ENCODE results near the gene TACR1. TPM values are rescaled to one million over a fixed set of nuclear protein-coding genes. Genes with fewer than 3 reads are reported as not detected.

Gene TACR1
- polyA plus RNA-seq, 2 donors, result 0.35 to 0.72 TPM

- no peaks in the 10 kb centered on the region for H3K4me1 ChIP-seq (ENCODE audit: control insufficient read depth in 2 of 2, insufficient read depth in 2 of 2, low read length in 1 of 2)
- H3K27me3 ChIP-seq (ENCODE audit: control insufficient read depth in 1 of 2, insufficient read depth in 2 of 2, low read length in 2 of 2), result no peaks in the 10 kb centered on the region
- 92 to 94% methylated on average over 11 of the region's 11 CpGs for WGBS, 2 donors
- no peaks in the 10 kb centered on the region for H3K9me3 ChIP-seq (ENCODE audit: control insufficient read depth in 2 of 2, insufficient read depth in 1 of 2, low read depth in 1 of 2, low read length in 1 of 2)
- no peak overlapping the region for H3K27ac ChIP-seq (ENCODE audit: low read depth in 2 of 2, low read length in 1 of 2)
- H3K36me3 ChIP-seq (ENCODE audit: control insufficient read depth in 2 of 2, insufficient read depth in 2 of 2, low read length in 1 of 2), result no peaks in the 10 kb centered on the region
- H3K4me3 ChIP-seq (ENCODE audit: low read depth in 1 of 2, low read length in 2 of 2), result no peak overlapping the region
These were observed 178.8 kb downstream of the TACR1 start for GRCh38 chr2:75020476-75020875.

- Histone ChIP-seq H3K36me3 (ENCODE audit: control insufficient read depth in 2 of 2, insufficient read depth in 2 of 2, low read length in 1 of 2) (no peaks in the 10 kb centered on the region), H3K4me3 (ENCODE audit: low read depth in 1 of 2, low read length in 2 of 2) (no peak overlapping the region), H3K27ac (ENCODE audit: low read depth in 2 of 2, low read length in 1 of 2) (no peak overlapping the region), H3K9me3 (ENCODE audit: control insufficient read depth in 2 of 2, insufficient read depth in 1 of 2, low read depth in 1 of 2, low read length in 1 of 2) (no peaks in the 10 kb centered on the region), H3K4me1 (ENCODE audit: control insufficient read depth in 2 of 2, insufficient read depth in 2 of 2, low read length in 1 of 2) (no peaks in the 10 kb centered on the region), H3K27me3 (ENCODE audit: control insufficient read depth in 1 of 2, insufficient read depth in 2 of 2, low read length in 2 of 2) (no peaks in the 10 kb centered on the region)
- WGBS, 2 donors, result 71 to 75% methylated on average over 2 of the region's 2 CpGs
These were observed 179.5 kb downstream of the TACR1 start for GRCh38 chr2:75019790-75020189.

- Histone ChIP-seq H3K4me3 (ENCODE audit: low read depth in 1 of 2, low read length in 2 of 2) (no peak overlapping the region), H3K27me3 (ENCODE audit: control insufficient read depth in 1 of 2, insufficient read depth in 2 of 2, low read length in 2 of 2) (no peaks in the 10 kb centered on the region), H3K4me1 (ENCODE audit: control insufficient read depth in 2 of 2, insufficient read depth in 2 of 2, low read length in 1 of 2) (no peaks in the 10 kb centered on the region), H3K36me3 (ENCODE audit: control insufficient read depth in 2 of 2, insufficient read depth in 2 of 2, low read length in 1 of 2) (no peaks in the 10 kb centered on the region), H3K9me3 (ENCODE audit: control insufficient read depth in 2 of 2, insufficient read depth in 1 of 2, low read depth in 1 of 2, low read length in 1 of 2) (no peaks in the 10 kb centered on the region), H3K27ac (ENCODE audit: low read depth in 2 of 2, low read length in 1 of 2) (no peak overlapping the region)
- 87 to 88% methylated on average over 2 of the region's 2 CpGs for WGBS, 2 donors
These were observed 181.2 kb downstream of the TACR1 start for GRCh38 chr2:75018162-75018561.

- Histone ChIP-seq H3K4me3 (ENCODE audit: low read depth in 1 of 2, low read length in 2 of 2) (no peak overlapping the region), H3K4me1 (ENCODE audit: control insufficient read depth in 2 of 2, insufficient read depth in 2 of 2, low read length in 1 of 2) (no peaks in the 10 kb centered on the region), H3K36me3 (ENCODE audit: control insufficient read depth in 2 of 2, insufficient read depth in 2 of 2, low read length in 1 of 2) (peaks cover 0 to 3% of the 10 kb centered on the region in 2 donors), H3K27me3 (ENCODE audit: control insufficient read depth in 1 of 2, insufficient read depth in 2 of 2, low read length in 2 of 2) (no peaks in the 10 kb centered on the region), H3K9me3 (ENCODE audit: control insufficient read depth in 2 of 2, insufficient read depth in 1 of 2, low read depth in 1 of 2, low read length in 1 of 2) (no peaks in the 10 kb centered on the region), H3K27ac (ENCODE audit: low read depth in 2 of 2, low read length in 1 of 2) (no peak overlapping the region)
- 83 to 84% methylated on average over 8 of the region's 8 CpGs for WGBS, 2 donors
These were observed 187.2 kb downstream of the TACR1 start for GRCh38 chr2:75012080-75012479.

- WGBS, 2 donors, result 93 to 94% methylated on average over 1 of the region's 1 CpG
- Histone ChIP-seq H3K4me1 (ENCODE audit: control insufficient read depth in 2 of 2, insufficient read depth in 2 of 2, low read length in 1 of 2) (no peaks in the 10 kb centered on the region), H3K36me3 (ENCODE audit: control insufficient read depth in 2 of 2, insufficient read depth in 2 of 2, low read length in 1 of 2) (peaks cover 0 to 3% of the 10 kb centered on the region in 2 donors), H3K4me3 (ENCODE audit: low read depth in 1 of 2, low read length in 2 of 2) (no peak overlapping the region), H3K27ac (ENCODE audit: low read depth in 2 of 2, low read length in 1 of 2) (no peak overlapping the region), H3K9me3 (ENCODE audit: control insufficient read depth in 2 of 2, insufficient read depth in 1 of 2, low read depth in 1 of 2, low read length in 1 of 2) (no peaks in the 10 kb centered on the region), H3K27me3 (ENCODE audit: control insufficient read depth in 1 of 2, insufficient read depth in 2 of 2, low read length in 2 of 2) (no peaks in the 10 kb centered on the region)
These were observed 188.7 kb downstream of the TACR1 start for GRCh38 chr2:75010571-75010970.

GRCh38 chr2:75007819-75008218 lies 191.5 kb downstream of the TACR1 start:
- peaks cover 0 to 3% of the 10 kb centered on the region in 2 donors for H3K36me3 ChIP-seq (ENCODE audit: control insufficient read depth in 2 of 2, insufficient read depth in 2 of 2, low read length in 1 of 2)
- no peaks in the 10 kb centered on the region for H3K27me3 ChIP-seq (ENCODE audit: control insufficient read depth in 1 of 2, insufficient read depth in 2 of 2, low read length in 2 of 2)
- no peak overlapping the region for H3K27ac ChIP-seq (ENCODE audit: low read depth in 2 of 2, low read length in 1 of 2)
- no peaks in the 10 kb centered on the region for H3K4me1 ChIP-seq (ENCODE audit: control insufficient read depth in 2 of 2, insufficient read depth in 2 of 2, low read length in 1 of 2)
- H3K4me3 ChIP-seq (ENCODE audit: low read depth in 1 of 2, low read length in 2 of 2), result no peak overlapping the region
- 93 to 96% methylated on average over 4 of the region's 4 CpGs for WGBS, 2 donors
- H3K9me3 ChIP-seq (ENCODE audit: control insufficient read depth in 2 of 2, insufficient read depth in 1 of 2, low read depth in 1 of 2, low read length in 1 of 2), result no peaks in the 10 kb centered on the region

GRCh38 chr2:75007061-75007460 lies 192.3 kb downstream of the TACR1 start:
- Histone ChIP-seq H3K27me3 (ENCODE audit: control insufficient read depth in 1 of 2, insufficient read depth in 2 of 2, low read length in 2 of 2) (no peaks in the 10 kb centered on the region), H3K9me3 (ENCODE audit: control insufficient read depth in 2 of 2, insufficient read depth in 1 of 2, low read depth in 1 of 2, low read length in 1 of 2) (no peaks in the 10 kb centered on the region), H3K4me1 (ENCODE audit: control insufficient read depth in 2 of 2, insufficient read depth in 2 of 2, low read length in 1 of 2) (no peaks in the 10 kb centered on the region), H3K27ac (ENCODE audit: low read depth in 2 of 2, low read length in 1 of 2) (no peak overlapping the region), H3K36me3 (ENCODE audit: control insufficient read depth in 2 of 2, insufficient read depth in 2 of 2, low read length in 1 of 2) (peaks cover 0 to 3% of the 10 kb centered on the region in 2 donors), H3K4me3 (ENCODE audit: low read depth in 1 of 2, low read length in 2 of 2) (no peak overlapping the region)
- 97 to 98% methylated on average over 4 of the region's 4 CpGs for WGBS, 2 donors

- no peaks in the 10 kb centered on the region for H3K27me3 ChIP-seq (ENCODE audit: control insufficient read depth in 1 of 2, insufficient read depth in 2 of 2, low read length in 2 of 2)
- H3K4me1 ChIP-seq (ENCODE audit: control insufficient read depth in 2 of 2, insufficient read depth in 2 of 2, low read length in 1 of 2), result no peaks in the 10 kb centered on the region
- no peaks in the 10 kb centered on the region for H3K9me3 ChIP-seq (ENCODE audit: control insufficient read depth in 2 of 2, insufficient read depth in 1 of 2, low read depth in 1 of 2, low read length in 1 of 2)
- no peak overlapping the region for H3K27ac ChIP-seq (ENCODE audit: low read depth in 2 of 2, low read length in 1 of 2)
- no peak overlapping the region for H3K4me3 ChIP-seq (ENCODE audit: low read depth in 1 of 2, low read length in 2 of 2)
- H3K36me3 ChIP-seq (ENCODE audit: control insufficient read depth in 2 of 2, insufficient read depth in 2 of 2, low read length in 1 of 2), result peaks cover 0 to 3% of the 10 kb centered on the region in 2 donors
These were observed 193.3 kb downstream of the TACR1 start for GRCh38 chr2:75006041-75006440.

GRCh38 chr2:75003773-75004172 lies 195.5 kb downstream of the TACR1 start:
- WGBS, 2 donors, result 67 to 74% methylated on average over 2 of the region's 2 CpGs
- Histone ChIP-seq H3K9me3 (ENCODE audit: control insufficient read depth in 2 of 2, insufficient read depth in 1 of 2, low read depth in 1 of 2, low read length in 1 of 2) (peaks cover 0 to 2% of the 10 kb centered on the region in 2 donors), H3K4me3 (ENCODE audit: low read depth in 1 of 2, low read length in 2 of 2) (no peak overlapping the region), H3K27ac (ENCODE audit: low read depth in 2 of 2, low read length in 1 of 2) (no peak overlapping the region), H3K4me1 (ENCODE audit: control insufficient read depth in 2 of 2, insufficient read depth in 2 of 2, low read length in 1 of 2) (no peaks in the 10 kb centered on the region), H3K27me3 (ENCODE audit: control insufficient read depth in 1 of 2, insufficient read depth in 2 of 2, low read length in 2 of 2) (no peaks in the 10 kb centered on the region), H3K36me3 (ENCODE audit: control insufficient read depth in 2 of 2, insufficient read depth in 2 of 2, low read length in 1 of 2) (peaks cover 0 to 3% of the 10 kb centered on the region in 2 donors)

- 62 to 69% methylated on average over 2 of the region's 2 CpGs for WGBS, 2 donors
- H3K9me3 ChIP-seq (ENCODE audit: control insufficient read depth in 2 of 2, insufficient read depth in 1 of 2, low read depth in 1 of 2, low read length in 1 of 2), result peaks cover 0 to 2% of the 10 kb centered on the region in 2 donors
- no peaks in the 10 kb centered on the region for H3K4me1 ChIP-seq (ENCODE audit: control insufficient read depth in 2 of 2, insufficient read depth in 2 of 2, low read length in 1 of 2)
- H3K27me3 ChIP-seq (ENCODE audit: control insufficient read depth in 1 of 2, insufficient read depth in 2 of 2, low read length in 2 of 2), result no peaks in the 10 kb centered on the region
- H3K36me3 ChIP-seq (ENCODE audit: control insufficient read depth in 2 of 2, insufficient read depth in 2 of 2, low read length in 1 of 2), result peaks cover 0 to 3% of the 10 kb centered on the region in 2 donors
- no peak overlapping the region for H3K4me3 ChIP-seq (ENCODE audit: low read depth in 1 of 2, low read length in 2 of 2)
- no peak overlapping the region for H3K27ac ChIP-seq (ENCODE audit: low read depth in 2 of 2, low read length in 1 of 2)
These were observed 196.0 kb downstream of the TACR1 start for GRCh38 chr2:75003276-75003675.
